GM19463 (cell line): Measurements from ENCODE around the gene GNG7.
"Not testable (repeated sequence)": the region's sequence is repeated elsewhere in the genome, so short reads cannot be mapped to it uniquely, and the experiment has no call there.

Experiments
- ATAC-seq: cut with Tn5 transposase; IDR thresholded peaks from one replicate; pipeline ENCODE4 v1.9.1; 2021; ENCODE audit warnings: mild to moderate bottlenecking, moderate library complexity; ENCODE audit not compliant: unreplicated experiment

GNG7 gene

DNA sequence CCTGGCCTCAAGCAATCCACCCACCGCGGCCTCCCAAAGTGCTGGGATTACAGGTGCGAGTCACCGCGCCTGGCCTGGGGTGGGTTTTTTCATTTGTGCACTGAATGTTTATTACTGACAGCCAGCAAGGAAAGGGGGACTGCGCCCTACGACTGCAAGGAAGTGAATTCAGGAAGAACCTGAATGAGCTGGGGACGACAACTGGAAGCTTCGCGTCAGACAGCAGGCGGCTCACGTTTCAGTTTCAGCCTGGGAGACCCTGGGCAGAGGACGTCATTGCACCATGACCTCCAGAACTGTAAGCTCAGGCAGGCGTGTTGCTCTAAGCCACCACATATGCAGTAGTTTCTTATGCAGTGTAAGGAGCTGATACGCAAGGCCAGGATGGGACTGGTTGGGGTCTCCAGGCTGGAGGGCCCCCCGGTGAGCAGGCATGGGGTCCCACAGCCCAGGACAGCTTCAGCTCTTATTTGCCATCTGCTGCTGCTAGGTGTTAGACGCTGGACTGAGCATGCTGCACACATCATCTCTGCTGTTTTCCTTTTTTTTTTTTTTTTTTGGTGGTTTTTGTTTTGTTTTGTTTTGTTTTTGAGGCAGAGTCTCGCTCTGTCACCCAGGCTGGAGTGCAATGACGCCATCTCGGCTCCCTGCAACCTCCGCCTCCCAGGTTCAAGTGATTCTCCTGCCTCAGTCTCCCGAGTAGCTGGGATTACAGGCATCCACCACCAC is 160.0 kb downstream of the GNG7 start:
- ATAC-seq = no peak

DNA sequence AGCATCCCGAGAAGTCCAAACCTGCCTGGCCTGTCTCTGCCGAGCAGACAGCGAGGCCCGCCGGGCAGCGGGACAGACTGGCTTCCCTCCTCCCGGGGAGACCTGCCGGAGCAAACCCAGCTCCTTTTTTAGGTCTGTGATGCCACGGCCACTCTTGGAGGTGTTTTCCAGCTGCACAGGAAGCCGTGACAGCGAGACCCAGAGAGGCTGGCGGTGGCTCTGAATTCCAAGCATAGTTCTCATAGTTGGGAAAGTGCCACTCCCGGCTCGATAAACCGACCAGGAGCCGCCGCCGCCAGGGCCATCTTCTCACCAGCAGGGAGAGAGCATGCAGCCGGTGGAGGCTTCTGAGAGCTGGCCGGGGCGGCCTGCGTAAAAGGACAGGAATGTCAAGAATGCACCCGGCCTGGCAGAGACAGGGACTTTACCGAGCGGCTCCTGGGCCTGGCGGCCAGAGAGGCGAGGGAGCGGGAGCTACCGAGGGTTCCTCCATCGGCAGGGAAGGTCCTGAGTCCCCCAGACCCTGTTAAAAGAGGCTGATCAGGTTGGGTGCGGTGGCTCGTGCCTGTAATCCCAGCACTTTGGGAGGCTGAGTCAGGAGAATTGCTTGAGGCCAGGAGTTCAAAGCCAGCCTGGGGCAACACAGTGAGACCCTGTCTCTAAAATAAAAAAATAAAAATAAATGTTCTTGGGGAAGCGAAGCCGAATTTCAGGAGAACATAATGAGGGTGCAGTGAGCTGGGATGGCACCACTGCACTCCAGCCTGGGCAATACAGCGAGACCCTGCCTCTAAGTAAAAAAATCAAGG is 161.6 kb downstream of the GNG7 start:
- no peak for ATAC-seq

DNA sequence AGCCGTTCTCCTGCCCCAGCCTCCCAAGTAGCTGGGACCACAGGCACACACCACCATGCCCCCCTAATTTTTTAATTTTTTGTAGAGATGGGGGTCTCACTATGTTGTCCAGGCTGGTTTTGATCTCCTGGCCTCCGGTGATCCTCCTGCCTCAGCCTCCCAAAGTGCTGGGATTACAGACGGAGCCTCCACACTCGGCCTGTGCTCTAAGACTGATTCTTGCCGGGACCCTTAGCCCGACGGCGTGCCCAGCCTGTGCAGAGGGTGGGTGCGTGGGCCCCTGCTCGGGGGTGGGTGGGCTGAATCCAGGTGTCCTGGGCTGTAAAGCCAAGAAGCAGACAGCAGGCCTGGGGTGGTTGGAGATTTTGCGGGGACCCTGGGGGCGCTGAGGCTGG is 162.2 kb downstream of the GNG7 start:
- no peak for ATAC-seq

DNA sequence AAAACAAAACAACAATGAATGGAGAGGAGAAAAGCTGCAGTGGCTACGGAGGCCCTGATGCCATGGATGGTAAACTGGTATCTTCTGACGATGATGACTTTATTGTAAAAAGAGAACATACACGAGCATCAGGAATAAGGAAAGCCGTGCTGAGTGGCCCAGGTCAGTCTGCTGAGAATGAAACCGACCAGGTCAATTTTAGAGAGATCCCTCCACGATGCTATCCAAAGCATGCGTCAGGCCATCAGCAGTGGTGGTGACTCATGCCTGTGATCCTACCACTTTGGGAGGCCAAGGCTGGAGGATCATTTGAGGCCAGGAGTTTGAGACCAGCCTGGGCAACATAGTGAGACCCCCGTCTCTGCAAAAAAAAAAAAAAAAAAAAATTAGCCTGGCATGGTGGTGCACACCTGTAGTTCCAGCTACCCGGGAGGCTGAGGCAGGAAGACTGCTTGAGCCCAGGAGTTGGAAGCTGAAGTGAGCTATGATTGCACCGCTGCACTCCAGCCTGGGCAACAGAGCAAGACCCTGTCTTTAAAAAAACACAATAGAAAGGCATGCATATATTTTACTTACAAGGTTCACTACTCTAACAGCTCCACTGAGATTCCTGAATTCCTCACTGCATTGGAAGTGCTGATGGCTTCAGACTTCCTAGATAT is 164.3 kb downstream of the GNG7 start:
- no peak for ATAC-seq

DNA sequence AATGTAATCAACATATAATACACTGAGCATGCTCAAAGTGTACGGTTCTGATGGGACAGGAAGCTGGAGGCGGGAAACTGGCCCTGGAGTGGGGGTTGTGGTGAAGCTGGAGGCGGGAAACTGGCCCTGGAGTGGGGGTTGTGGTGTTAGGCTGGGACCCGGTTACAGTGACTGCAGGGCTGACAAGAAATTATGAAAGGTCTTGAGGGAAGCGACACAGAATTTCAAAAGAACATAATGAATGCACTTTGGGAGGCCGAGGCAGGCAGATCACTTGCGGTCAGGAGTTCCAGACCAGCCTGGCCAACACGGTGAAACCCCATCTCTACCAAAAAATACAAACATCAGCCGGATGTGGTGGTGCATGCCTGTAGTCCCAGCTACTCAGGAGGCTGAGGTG is 164.9 kb downstream of the GNG7 start:
- not testable (repeated sequence) for ATAC-seq

DNA sequence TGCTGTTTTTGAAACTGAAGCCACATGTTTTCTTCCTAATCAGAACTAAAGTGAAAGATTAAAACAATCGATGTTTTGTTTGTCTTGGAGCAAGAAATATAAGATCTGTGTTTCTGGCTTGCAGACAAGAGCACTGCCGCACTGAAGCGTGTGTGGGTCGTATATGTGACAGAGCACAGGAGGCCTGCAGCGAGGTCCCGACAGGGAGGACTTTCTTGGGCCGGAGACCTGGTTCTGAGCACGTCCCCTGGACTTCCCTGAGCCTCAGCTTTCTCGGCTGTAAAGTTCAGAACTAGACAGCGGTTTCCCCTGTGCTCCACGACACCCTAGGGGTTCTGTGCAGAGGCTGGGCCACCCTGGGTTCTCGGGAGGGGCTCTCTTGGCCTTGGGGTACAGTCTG is 166.0 kb downstream of the GNG7 start:
- no peak for ATAC-seq

DNA sequence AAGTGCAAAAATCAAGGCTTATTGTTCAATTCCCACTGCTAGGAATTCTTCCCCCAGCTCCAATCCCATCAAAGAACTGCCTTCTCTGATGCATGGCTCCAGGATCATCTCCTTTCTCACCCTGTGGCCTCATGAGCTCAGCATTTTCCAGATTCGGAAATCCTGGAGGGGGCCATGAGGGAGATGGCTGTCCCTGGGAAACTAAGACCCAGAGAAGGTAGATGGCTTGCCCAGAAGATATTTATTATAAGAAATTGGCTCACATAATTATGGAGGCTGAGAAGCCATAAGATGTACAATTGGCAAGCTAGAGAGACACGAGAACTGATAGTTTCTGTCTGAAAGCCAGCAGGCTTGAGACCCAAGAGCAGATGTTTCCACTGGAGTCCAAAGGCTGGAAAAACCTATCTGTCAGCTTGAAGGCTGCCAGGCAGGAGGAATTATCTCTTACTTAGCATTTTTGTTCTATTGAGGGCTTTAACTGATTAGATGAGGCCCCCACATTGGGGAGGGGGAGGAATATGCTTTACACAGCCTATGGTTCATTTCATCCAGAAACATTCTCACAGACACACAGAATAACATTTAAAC is 168.0 kb downstream of the GNG7 start:
- ATAC-seq = no peak

DNA sequence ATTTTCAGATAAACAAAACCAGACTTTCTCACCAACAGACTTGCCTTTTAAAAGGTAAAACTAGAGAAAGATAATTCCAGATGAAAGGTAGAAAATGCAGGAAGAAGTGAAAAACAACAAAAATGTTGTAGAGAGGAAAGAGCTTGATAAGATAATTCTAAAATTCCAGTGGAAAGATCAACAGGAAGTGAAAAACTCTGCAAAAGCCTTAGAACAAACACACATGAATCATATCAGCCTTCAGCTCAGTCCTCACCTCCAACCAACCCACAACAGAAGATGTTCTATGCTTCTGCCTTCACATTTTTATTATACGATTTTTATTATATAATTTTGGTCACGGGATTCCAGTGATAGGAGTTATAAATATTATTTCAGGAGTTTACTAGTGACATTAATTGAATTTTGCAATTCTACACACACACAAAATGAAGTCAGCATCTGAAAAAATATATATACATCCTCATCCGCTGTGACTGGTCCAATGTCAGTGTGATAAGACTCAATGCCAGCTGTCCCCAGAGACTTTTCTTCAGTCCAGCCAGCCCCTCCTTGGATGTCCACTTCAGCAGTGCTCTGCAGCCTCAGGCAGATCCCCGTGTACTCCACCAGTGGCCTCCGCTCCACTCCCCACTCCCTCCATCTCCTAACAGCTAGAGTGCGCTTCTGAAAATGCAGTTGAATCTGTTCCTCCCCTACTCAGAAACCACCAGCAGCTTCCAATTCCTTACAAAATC is 168.6 kb downstream of the GNG7 start:
- ATAC-seq = no peak

DNA sequence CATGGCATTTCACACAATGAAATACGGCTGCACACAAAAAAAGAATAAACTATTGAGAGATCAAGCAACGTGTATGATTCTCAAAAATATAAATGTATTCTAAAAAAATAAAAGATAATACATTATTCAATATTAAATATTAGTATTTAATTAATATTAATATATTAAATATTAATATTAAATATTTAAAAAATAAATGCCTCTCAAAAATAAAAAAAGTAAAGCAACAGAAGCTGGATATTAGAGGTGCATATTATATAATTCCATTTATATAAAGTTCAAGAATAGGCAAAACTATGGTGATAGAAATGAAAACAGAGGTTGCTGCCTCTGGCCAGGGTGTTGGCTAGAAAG is 169.4 kb downstream of the GNG7 start:
- ATAC-seq = no peak

DNA sequence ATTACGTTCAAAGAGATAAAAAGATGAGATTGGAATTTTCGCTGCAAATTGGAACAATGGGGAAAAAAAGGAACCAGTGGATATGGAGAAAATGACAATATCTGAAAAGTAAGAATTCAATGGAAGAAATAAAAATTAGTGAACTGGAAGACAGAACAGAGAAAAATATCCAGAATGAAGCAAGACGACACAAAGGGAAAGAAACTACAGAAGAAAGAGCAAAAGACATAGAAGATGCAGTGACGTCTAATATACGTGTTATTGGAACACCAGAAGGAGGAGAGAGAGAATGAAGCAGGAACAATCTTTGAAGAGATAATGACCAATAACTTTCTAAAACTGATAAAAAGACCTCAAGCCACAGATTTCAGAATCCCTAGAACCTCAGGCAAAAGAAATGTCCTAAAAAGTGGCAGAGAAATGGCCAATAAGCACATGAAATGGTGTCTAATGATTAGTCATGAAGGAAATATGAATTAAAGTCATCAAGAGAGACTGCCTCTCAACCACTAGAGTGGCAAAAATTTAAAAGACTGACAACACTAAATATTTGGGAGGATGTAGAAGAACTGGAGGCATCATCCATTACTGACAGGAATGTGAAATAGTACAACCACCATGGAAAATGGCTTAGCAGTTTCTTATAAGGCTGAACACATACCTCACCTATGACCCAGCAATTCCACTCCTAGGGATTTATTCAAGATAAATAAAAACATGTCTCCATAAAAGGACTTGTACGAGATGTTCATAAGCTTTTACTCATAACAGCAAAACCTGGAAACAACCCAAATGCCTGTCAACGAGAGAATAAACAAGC is 170.0 kb downstream of the GNG7 start:
- no peak for ATAC-seq

DNA sequence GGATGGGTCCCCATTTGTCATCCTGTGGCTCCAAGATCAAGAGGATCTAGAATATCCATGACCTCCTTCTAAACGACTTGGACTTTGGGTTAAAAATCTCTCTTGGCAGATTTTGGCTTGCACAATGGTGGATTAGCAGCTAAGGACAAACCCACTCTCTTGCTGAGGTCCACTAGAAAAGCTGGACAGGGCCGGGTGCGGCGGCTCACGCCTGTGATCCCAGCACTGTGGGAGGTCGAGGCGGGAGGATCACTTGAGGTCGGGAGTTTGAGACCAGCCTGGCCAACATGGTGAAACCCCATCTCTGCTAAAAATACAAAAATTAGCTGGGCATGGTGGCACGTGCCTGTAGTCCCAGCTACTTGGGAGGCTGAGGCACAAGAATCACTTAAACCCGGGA is 172.6 kb downstream of the GNG7 start:
- not testable (repeated sequence) for ATAC-seq

DNA sequence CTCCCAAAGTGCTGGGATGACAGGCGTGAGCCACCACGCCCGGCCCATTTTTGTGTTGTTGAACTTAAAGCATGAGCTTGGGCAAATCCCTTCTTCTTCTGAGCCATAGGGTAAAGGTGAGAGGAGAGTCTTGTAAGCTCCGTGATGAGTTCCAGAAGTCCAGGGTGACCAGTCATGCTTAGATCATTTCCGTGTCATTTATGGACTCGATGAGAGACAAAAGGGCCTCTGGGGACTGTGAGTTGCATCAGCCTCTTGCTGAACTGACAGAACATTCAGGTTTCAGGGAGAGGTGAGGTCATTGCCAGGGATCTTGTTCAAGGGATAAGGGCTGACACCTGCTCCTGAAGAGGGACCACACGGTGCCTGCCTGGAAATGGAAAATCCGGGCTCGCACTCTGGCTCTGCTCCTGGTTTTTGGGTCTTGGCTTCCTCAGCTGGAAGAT is 173.0 kb downstream of the GNG7 start:
- ATAC-seq = no peak

DNA sequence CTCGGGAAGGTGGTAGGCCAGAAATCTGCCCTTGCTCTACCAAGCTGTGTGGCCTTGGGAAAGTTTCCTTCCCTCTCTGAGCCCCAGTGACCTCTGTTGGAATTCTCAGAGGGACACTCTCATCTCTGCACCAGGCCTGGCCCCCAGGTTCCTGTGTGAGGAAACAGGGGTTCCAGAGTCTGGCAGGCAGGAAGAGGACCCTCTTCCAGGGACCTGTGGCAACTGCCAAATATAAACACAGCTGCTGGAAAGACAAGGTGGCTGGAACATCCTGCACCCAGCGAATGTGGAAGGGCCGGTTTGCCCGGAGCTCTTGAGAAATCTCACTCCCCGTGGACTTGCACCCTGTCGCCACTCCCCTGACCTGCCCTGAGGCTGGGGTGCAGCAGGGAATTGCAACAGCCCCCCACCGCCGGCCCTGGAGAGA is 173.8 kb downstream of the GNG7 start:
- ATAC-seq = no peak

DNA sequence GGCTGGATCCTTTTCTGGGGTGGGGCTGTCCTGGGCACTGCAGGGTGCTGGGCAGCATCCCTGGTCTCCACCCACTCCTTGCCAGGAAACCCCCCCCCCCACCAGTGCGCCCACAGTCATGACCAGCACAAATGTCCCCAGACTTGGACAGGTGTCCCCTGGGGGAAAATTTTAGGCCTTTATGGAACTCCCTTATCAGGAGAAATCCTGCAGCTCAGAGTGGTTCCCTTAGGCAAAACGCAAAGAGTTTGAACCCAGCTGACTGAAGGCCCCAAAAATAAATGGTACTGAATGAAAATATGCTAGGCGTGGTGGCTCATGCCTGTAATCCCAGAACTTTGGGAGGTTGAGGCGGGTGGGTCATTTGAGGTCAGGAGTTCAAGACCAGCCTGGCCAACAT is 174.8 kb downstream of the GNG7 start:
- no peak for ATAC-seq

DNA sequence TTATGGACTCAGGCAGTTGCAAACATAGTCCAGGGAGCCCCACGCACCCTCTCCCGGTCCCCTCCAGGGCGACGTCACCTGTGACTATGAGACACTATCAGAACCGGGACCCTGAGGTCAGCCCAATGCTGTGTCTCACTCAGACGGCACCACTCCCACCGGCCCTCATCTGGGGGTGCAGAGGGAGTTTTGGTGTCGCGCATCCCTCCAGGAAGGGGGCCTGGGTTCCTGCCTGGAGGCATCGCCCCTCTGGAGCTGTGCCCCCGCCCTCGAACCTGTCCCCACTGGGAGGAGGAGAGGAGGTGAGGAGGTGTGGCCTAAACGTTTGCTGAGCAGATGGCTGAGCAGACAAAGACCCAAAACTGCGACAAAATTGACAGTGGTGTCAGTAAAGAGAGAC is 175.3 kb downstream of the GNG7 start:
- ATAC-seq = no peak

DNA sequence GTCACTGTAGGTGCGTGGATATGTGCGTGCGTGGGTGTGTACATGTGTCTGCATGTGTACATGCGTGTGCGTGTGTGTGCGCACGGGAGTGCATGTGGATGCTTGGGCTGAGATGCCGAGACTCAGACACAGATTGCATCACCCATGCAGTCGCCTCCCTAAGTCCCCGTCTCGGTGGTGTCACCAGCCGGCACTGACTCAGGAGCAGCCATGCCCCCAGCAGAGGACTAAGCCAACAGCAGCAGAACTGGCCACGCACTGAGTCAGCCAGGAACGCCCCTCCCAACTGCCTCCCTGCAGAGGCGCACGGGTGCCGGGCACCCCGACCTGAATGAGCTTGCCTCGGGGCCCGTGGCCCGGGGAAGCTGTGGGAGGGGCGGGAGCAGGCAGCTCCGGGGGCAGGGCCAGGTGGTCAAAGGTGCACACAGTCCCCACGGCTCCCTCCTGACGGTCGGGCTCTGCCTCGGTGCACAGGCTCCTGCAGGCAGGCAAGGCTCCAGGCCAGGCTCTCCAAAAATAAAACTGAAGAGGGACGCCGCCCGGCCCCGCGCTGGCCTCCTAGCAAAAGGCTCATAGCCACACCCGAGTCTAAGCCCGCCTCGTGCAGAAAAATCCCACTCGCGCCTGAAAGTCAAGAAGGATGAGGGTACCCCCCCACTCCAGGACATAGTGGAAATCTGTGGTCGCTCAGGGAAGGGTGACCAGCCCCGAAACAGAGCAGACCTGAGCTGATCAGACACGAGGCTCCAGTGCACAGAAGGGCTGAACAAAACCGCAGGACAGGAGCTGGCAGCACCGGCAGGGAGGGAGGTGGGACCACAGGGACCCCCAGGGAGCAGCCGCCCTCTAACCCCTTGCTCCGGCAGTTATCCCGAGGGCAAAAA is 177.4 kb downstream of the GNG7 start:
- ATAC-seq = no peak

DNA sequence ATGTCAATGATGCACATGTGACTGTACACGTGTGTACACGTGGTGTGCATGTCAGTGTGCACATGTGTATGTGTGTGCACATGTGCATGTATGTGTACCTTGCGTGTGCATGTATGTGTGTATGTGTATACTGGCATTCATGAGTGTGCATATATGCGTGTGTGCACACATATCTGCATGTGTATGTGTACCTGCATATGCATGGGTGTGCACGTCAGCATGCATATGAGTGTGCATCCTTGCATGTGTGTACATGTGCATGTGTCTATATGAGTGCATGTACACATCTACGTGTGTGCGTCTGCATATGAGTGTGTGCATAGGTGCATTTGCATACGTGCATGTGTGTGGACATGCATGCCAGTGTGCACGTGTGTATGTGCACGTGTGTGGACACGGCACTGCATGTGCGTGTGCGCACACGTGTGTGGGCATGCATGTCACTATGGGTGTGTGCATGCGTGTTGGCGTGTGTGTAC is 178.1 kb downstream of the GNG7 start:
- ATAC-seq = no peak

DNA sequence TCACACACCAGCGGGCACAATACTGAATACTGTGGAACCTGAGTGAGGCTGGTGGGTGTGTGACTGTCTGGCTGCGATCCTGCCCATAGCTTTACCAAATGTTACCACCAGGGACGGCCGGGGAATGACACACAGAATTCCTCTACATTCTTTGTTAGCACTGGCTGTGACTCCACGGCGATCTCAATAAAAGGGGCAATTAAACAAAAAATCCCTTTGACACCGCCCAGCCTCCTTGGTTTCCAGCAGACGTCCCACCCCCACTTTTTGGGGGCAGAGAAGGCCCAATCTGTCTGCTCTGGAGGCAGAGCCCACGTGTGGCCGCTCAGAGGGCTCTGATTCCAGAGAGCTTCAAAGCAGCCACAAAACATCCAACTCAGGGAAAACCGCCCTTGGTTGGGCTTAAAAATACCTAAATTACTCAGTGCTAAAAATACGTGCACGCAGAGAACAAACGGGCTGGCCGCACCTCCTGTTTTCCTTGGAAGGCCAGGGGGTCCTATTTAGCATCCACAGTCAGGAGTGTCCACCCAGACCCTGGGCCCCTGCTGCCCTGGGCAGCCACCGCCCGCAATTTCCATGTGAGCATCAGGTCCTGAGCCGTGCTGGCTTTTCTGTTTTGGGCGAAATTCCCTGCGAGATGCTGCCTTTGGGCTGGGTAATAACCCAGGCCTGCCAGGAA is 178.7 kb downstream of the GNG7 start:
- no peak for ATAC-seq
